HepG2 (cell line): Measurements from ENCODE around the gene MTHFD1.

Experiments
- HNRNPLL ChIP-seq: fragments of 200-400 bp; formaldehyde crosslinking; IDR thresholded peaks from 2 replicates; pipeline ENCODE4 v1.6.1; 2017; ENCODE audit warnings: mild to moderate bottlenecking, low read depth, low read length; ENCODE audit not compliant: poor library complexity, severe bottlenecking
- MIER3 ChIP-seq: IDR thresholded peaks from 2 replicates; pipeline ENCODE4 v1.6.1; 2016; ENCODE audit warnings: missing compliant biosample characterization, borderline replicate concordance
- ZFP36L2 ChIP-seq: sonication (generic); formaldehyde crosslinking; IDR thresholded peaks from 2 replicates; pipeline ENCODE4 v1.4.0; 2020; ENCODE audit warnings: missing genetic modification reagents

- no peak for TF ChIP-seq ZFP36L2 (CRISPR knock-in tag)
- TF ChIP-seq HNRNPLL = peak; percentile 54
- TF ChIP-seq MIER3 (CRISPR knock-in tag) = no peak
These were observed 49.4 kb upstream of the MTHFD1 start for GRCh38 chr14:64338616-64339316.
